ENCODE measurements around the gene MCF2L2.

MCF2L2 gene

GRCh38 chr3:183318877-183319276 is 109.5 kb downstream of the MCF2L2 start:
- no peak for DNase-seq

- no peak for DNase-seq
Measured at GRCh38 chr3:183317886-183318865, 110.2 kb downstream of the MCF2L2 start.

- no peak for DNase-seq
Measured at GRCh38 chr3:183317271-183317670, 111.1 kb downstream of the MCF2L2 start.

- no peak for DNase-seq
Measured at GRCh38 chr3:183315739-183316138, 112.7 kb downstream of the MCF2L2 start.

- DNase-seq: no peak
Measured at GRCh38 chr3:183313764-183314163, 114.7 kb downstream of the MCF2L2 start.

- DNase-seq: no peak
Measured at GRCh38 chr3:183313351-183313750, 115.1 kb downstream of the MCF2L2 start.

GRCh38 chr3:183312433-183312832 is 116.0 kb downstream of the MCF2L2 start:
- no peak for DNase-seq

- no peak for DNase-seq
Measured at GRCh38 chr3:183310936-183311335, 117.5 kb downstream of the MCF2L2 start.

- DNase-seq: no peak
Measured at GRCh38 chr3:183309276-183309675, 119.1 kb downstream of the MCF2L2 start.

- DNase-seq: no peak
Measured at GRCh38 chr3:183308751-183309150, 119.7 kb downstream of the MCF2L2 start.

- no peak for DNase-seq
Measured at GRCh38 chr3:183307749-183308148, 120.7 kb downstream of the MCF2L2 start.

- DNase-seq: no peak
Measured at GRCh38 chr3:183306798-183307671, 121.4 kb downstream of the MCF2L2 start.

- DNase-seq: no peak
Measured at GRCh38 chr3:183303690-183304089, 124.7 kb downstream of the MCF2L2 start.

- no peak for DNase-seq
Measured at GRCh38 chr3:183301937-183302580, 126.4 kb downstream of the MCF2L2 start.

- no peak for DNase-seq
Measured at GRCh38 chr3:183300996-183301562, 127.3 kb downstream of the MCF2L2 start.

- DNase-seq: no peak
Measured at GRCh38 chr3:183299976-183300375, 128.4 kb downstream of the MCF2L2 start.

- peak; percentile 32 for DNase-seq
Measured at GRCh38 chr3:183298701-183299153, 129.7 kb downstream of the MCF2L2 start.

- no peak for DNase-seq
Measured at GRCh38 chr3:183296944-183297343, 131.5 kb downstream of the MCF2L2 start.

GRCh38 chr3:183295211-183295610 is 133.2 kb downstream of the MCF2L2 start:
- DNase-seq: no peak

- DNase-seq: no peak
Measured at GRCh38 chr3:183293966-183294365, 134.5 kb downstream of the MCF2L2 start.

- no peak for DNase-seq
Measured at GRCh38 chr3:183291497-183292031, 136.9 kb downstream of the MCF2L2 start.

- DNase-seq: no peak
Measured at GRCh38 chr3:183290216-183290615, 138.2 kb downstream of the MCF2L2 start.
